Uterus (tissue), 4 donors: ENCODE results near the gene MBNL1. TPM values are rescaled to one million over a fixed set of nuclear protein-coding genes. Genes with fewer than 3 reads are reported as not detected.
A peak's percentile ranks its signal among the peaks of the same experiment; 100 is the strongest.

Experiments used
- DNase-seq, 2 donors: peaks; one replicate each; pipeline ENCODE4 v3.0.0-alpha.2; 2019 to 2020
- H3K27ac ChIP-seq, 2 donors: fragments of 200-600 bp; sonication (generic); 1 replicate in 1 of 2; 2 replicates in 1 of 2; pipeline ENCODE4 v1.5.1; 2016 to 2018
- H3K27me3 ChIP-seq, 2 donors: fragments of 200-600 bp; sonication (generic); one replicate each; pipeline ENCODE4 v1.5.1; 2018 to 2019; ENCODE audit warnings: control low read depth in 1 of 2
- H3K36me3 ChIP-seq, 2 donors: fragments of 200-600 bp; sonication (generic); one replicate each; pipeline ENCODE4 v1.5.1; 2019; ENCODE audit warnings: control low read depth in 1 of 2
- H3K4me1 ChIP-seq, 2 donors: fragments of 200-600 bp; sonication (generic); one replicate each; pipeline ENCODE4 v1.5.1; 2018 to 2019; ENCODE audit warnings: control low read depth in 1 of 2
- H3K4me3 ChIP-seq, 2 donors: fragments of 200-600 bp; sonication (generic); 1 replicate in 1 of 2; 2 replicates in 1 of 2; pipeline ENCODE4 v1.5.1; 2018 to 2019; ENCODE audit warnings: mild to moderate bottlenecking in 1 of 2
- H3K9me3 ChIP-seq, 2 donors: fragments of 200-600 bp; sonication (generic); one replicate each; pipeline ENCODE4 v1.5.1; 2019; ENCODE audit warnings: control low read depth in 1 of 2
- CTCF ChIP-seq, 4 experiments: fragments of 200-600 bp in 2 of 4; fragments of 450-650 bp in 2 of 4; sonication (generic) in 2 of 4; IDR thresholded peaks; one replicate each; pipeline ENCODE4 v1.5.1; 2016 to 2019; ENCODE audit warnings: antibody characterized with exemption in 4 of 4, mild to moderate bottlenecking in 2 of 4, moderate library complexity in 1 of 4
- POLR2A ChIP-seq, 2 donors: fragments of 450-650 bp; IDR thresholded peaks; one replicate each; pipeline ENCODE4 v1.6.1; 2016; ENCODE audit warnings: antibody characterized with exemption in 2 of 2, mild to moderate bottlenecking in 1 of 2, moderate library complexity in 1 of 2
- intact Hi-C: fragments of 100-400 bp; cut with DNase I; formaldehyde crosslinking; loops from one replicate; pipeline ENCODE4 v1.15.1; 2023; ENCODE audit warnings: low total_unique reads
- total RNA-seq, 4 donors: library from RNA; depleted of rRNA in 3 of 4; stranded (reverse); fragments of >200 nt in 3 of 4; gene quantifications; one replicate each; pipeline versions ENCODE4 v1.1.0 to v1.2.4, GENCODE V29; 2014 to 2023
- donor health status: DM: yes; HTN: yes; CAD: no.

Gene MBNL1
- total RNA-seq, 4 donors from 2014 or later: 219 to 470 (median 243) TPM

GRCh38 chr3:152402695-152403451, 134.1 kb downstream of the MBNL1 start:
- intact Hi-C loops: no loop called here
- Histone ChIP-seq H3K4me3 (no peak overlapping the region), H3K27me3 (no peaks in the 10 kb centered on the region), H3K4me1 (peaks cover 6 to 25% of the 10 kb centered on the region in 2 donors), H3K27ac (peak overlapping the region; percentile 60 to 71), H3K36me3 (no peaks in the 10 kb centered on the region), H3K9me3 (no peaks in the 10 kb centered on the region)
- no peak for DNase-seq
- TF ChIP-seq CTCF (IDR thresholded peaks at IDR 0.05) (no peak), POLR2A (IDR thresholded peaks at IDR 0.05) (no peak)

- TF ChIP-seq POLR2A (IDR thresholded peaks at IDR 0.05) (peak in 1 of 2 donors; percentile 28), CTCF (IDR thresholded peaks at IDR 0.05) (no peak)
- Histone ChIP-seq H3K27me3 (no peaks in the 10 kb centered on the region), H3K4me3 (no peak overlapping the region), H3K9me3 (no peaks in the 10 kb centered on the region), H3K36me3 (no peaks in the 10 kb centered on the region), H3K27ac (peak overlapping the region; percentile 60 to 71), H3K4me1 (peaks cover 6 to 25% of the 10 kb centered on the region in 2 donors)
- DNase-seq: peak in 1 of 2 donors; percentile 58
- intact Hi-C loops: no loop called here
Measured at GRCh38 chr3:152403632-152404066, 134.9 kb downstream of the MBNL1 start.

GRCh38 chr3:152404976-152405375, 136.2 kb downstream of the MBNL1 start:
- no peak for DNase-seq
- no peak overlapping the region for H3K4me3 ChIP-seq
- peak overlapping the region; percentile 66 to 82 for H3K27ac ChIP-seq
- TF ChIP-seq CTCF (IDR thresholded peaks at IDR 0.05) (no peak), POLR2A (IDR thresholded peaks at IDR 0.05) (no peak)
- H3K36me3 ChIP-seq: no peaks in the 10 kb centered on the region
- intact Hi-C loops: no loop called here
- H3K27me3 ChIP-seq: no peaks in the 10 kb centered on the region
- H3K9me3 ChIP-seq: no peaks in the 10 kb centered on the region
- peaks cover 6 to 24% of the 10 kb centered on the region in 2 donors for H3K4me1 ChIP-seq

GRCh38 chr3:152405915-152406802, 137.4 kb downstream of the MBNL1 start:
- H3K4me3 ChIP-seq: no peak overlapping the region
- H3K9me3 ChIP-seq: no peaks in the 10 kb centered on the region
- H3K4me1 ChIP-seq: peaks cover 6 to 12% of the 10 kb centered on the region in 2 donors
- peak in 1 of 2 donors; percentile 34 for DNase-seq
- no peaks in the 10 kb centered on the region for H3K36me3 ChIP-seq
- peak overlapping the region; percentile 66 to 82 for H3K27ac ChIP-seq
- TF ChIP-seq CTCF (IDR thresholded peaks at IDR 0.05) (no peak), POLR2A (IDR thresholded peaks at IDR 0.05) (no peak)
- intact Hi-C loops: no loop called here
- H3K27me3 ChIP-seq: no peaks in the 10 kb centered on the region

- Histone ChIP-seq H3K9me3 (no peaks in the 10 kb centered on the region), H3K4me1 (no peaks in the 10 kb centered on the region), H3K27ac (peak overlapping the region in 1 of 2 donors; percentile 7), H3K27me3 (no peaks in the 10 kb centered on the region), H3K4me3 (no peak overlapping the region), H3K36me3 (no peaks in the 10 kb centered on the region)
- TF ChIP-seq POLR2A (IDR thresholded peaks at IDR 0.05) (no peak), CTCF (IDR thresholded peaks at IDR 0.05) (no peak)
- no peak for DNase-seq
- intact Hi-C loops: no loop called here
Measured at GRCh38 chr3:152413240-152413639, 144.5 kb downstream of the MBNL1 start.
